ENCODE measurements around the gene OGA.

GRCh38 chr10:101778781-101779543 is 39.3 kb downstream of the OGA start:
- no peak for TF ChIP-seq CTCF (IDR thresholded peaks at IDR 0.05; ENCODE audit: extremely low read depth in 1 of 2, insufficient read depth in 1 of 2, low read depth in 1 of 2, low read length in 2 of 2)
- TF ChIP-seq JUN (IDR thresholded peaks at IDR 0.05; ENCODE audit: borderline replicate concordance, insufficient read depth, insufficient read length, low read depth): no peak
- no peak for TF ChIP-seq POLR2A (IDR thresholded peaks at IDR 0.05; ENCODE audit: low read depth, low read length)
- TF ChIP-seq EZH2 (IDR thresholded peaks at IDR 0.05; ENCODE audit: borderline replicate concordance, low read depth, low read length, severe bottlenecking): no peak
- no peak for TF ChIP-seq MAX (IDR thresholded peaks at IDR 0.05; ENCODE audit: insufficient read depth, insufficient read length)
